Cardiac fibroblast (primary cell): ENCODE data around the gene MLH1.
A peak's percentile ranks its signal among the peaks of the same experiment; 100 is the strongest.

Source experiments
- DNase-seq, 2 donors: peaks; one replicate each; pipeline versions ENCODE4 v3.0.0 to v3.0.0-alpha.2; 2010; ENCODE audit warnings: low read depth in 2 of 2
- H3K4me3 ChIP-seq, 2 donors: replicated peaks in 1 of 2; 1 replicate in 1 of 2; 2 replicates in 1 of 2; pipeline ENCODE4 v1.5.1; 2011; ENCODE audit warnings: low read depth in 2 of 2, low read length in 2 of 2, mild to moderate bottlenecking in 2 of 2, moderate library complexity in 1 of 2
- TF ChIP-seq, protein P1 (sequence below): IDR thresholded peaks from one replicate; pipeline ENCODE4 v1.5.1; 2011; ENCODE audit warnings: low read depth, mild to moderate bottlenecking, low read length, inconsistent platforms

Gene MLH1

DNA sequence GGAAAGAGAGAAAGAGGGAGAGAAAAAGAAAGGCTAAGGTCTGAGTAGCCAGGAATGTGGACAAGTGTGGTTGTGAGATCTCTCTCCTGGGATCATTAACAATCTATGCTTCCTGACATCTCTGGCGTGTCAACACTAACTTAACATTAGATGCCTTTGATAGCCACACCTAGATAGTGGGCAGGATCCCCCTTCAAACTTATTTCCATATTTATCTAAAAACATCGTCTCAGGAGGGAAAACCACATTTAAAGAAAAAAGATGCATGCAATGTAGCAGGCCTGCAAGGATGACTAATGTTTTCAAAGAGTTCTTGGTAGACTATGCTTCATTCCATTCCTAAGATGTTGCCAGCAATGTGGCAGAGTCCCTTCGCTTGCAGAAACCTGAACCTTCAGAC is 80.9 kb downstream of the MLH1 start:
- TF ChIP-seq, protein P1, sequence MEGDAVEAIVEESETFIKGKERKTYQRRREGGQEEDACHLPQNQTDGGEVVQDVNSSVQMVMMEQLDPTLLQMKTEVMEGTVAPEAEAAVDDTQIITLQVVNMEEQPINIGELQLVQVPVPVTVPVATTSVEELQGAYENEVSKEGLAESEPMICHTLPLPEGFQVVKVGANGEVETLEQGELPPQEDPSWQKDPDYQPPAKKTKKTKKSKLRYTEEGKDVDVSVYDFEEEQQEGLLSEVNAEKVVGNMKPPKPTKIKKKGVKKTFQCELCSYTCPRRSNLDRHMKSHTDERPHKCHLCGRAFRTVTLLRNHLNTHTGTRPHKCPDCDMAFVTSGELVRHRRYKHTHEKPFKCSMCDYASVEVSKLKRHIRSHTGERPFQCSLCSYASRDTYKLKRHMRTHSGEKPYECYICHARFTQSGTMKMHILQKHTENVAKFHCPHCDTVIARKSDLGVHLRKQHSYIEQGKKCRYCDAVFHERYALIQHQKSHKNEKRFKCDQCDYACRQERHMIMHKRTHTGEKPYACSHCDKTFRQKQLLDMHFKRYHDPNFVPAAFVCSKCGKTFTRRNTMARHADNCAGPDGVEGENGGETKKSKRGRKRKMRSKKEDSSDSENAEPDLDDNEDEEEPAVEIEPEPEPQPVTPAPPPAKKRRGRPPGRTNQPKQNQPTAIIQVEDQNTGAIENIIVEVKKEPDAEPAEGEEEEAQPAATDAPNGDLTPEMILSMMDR = no peak
- DNase-seq = peak; percentile 67 to 80

DNA sequence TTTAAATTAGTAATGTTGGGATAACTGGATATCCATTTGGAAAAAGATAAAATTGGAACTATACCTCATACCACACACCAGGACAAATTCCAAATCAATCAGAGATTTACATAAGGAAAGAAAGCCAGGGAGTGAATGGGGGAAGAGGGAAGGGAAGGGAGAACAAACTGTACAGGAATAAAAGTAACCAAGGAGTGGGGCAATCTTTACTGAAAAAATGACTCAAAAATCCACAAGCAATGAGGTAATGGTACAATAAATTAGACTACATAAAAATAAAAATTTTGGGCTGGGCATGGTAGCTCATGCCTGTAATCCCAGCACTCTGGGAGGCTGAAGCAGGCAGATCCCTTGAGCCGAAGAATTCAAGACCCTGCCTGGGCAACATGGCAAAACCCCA is 82.6 kb downstream of the MLH1 start:
- TF ChIP-seq, protein P1 = no peak
- no peak overlapping the region for H3K4me3 ChIP-seq
- DNase-seq = peak in 1 of 2 donors; percentile 56

More for the DNA sequence above, 80.9 kb downstream of the MLH1 start:
- H3K4me3 ChIP-seq = no peak overlapping the region

- TF ChIP-seq, protein P1 = no peak
Observed at GRCh38 chr3:37082317-37082716, 89.0 kb downstream of the MLH1 start.

GRCh38 chr3:37086918-37087317 is 93.6 kb downstream of the MLH1 start:
- TF ChIP-seq, protein P1 = no peak
- H3K4me3 ChIP-seq = no peak overlapping the region
- DNase-seq = no peak

More at GRCh38 chr3:37082317-37082716, 89.0 kb downstream of the MLH1 start:
- no peak for DNase-seq
- no peak overlapping the region for H3K4me3 ChIP-seq

GRCh38 chr3:37087870-37088269 is 94.6 kb downstream of the MLH1 start:
- TF ChIP-seq, protein P1 = no peak
- no peak for DNase-seq
- H3K4me3 ChIP-seq = no peak overlapping the region

GRCh38 chr3:37092484-37092883 is 99.2 kb downstream of the MLH1 start:
- TF ChIP-seq, protein P1 = no peak
- H3K4me3 ChIP-seq = no peak overlapping the region

GRCh38 chr3:37093481-37093880 is 100.2 kb downstream of the MLH1 start:
- DNase-seq = peak in 1 of 2 donors; percentile 24

More at GRCh38 chr3:37092484-37092883, 99.2 kb downstream of the MLH1 start:
- no peak for DNase-seq

More at GRCh38 chr3:37093481-37093880, 100.2 kb downstream of the MLH1 start:
- TF ChIP-seq, protein P1 = no peak
- H3K4me3 ChIP-seq = no peak overlapping the region
